Measurements from ENCODE around the gene VAT1. TPM values are rescaled to one million over a fixed set of nuclear protein-coding genes. Genes with fewer than 3 reads are reported as not detected.

Gene VAT1
- total and polyA plus RNA-seq, 9 of the 15 experiments (the other 6 are each of a cell fraction or from before 2014, with no cell fraction given) = 29.4 to 153 (median 66.7) TPM

DNA sequence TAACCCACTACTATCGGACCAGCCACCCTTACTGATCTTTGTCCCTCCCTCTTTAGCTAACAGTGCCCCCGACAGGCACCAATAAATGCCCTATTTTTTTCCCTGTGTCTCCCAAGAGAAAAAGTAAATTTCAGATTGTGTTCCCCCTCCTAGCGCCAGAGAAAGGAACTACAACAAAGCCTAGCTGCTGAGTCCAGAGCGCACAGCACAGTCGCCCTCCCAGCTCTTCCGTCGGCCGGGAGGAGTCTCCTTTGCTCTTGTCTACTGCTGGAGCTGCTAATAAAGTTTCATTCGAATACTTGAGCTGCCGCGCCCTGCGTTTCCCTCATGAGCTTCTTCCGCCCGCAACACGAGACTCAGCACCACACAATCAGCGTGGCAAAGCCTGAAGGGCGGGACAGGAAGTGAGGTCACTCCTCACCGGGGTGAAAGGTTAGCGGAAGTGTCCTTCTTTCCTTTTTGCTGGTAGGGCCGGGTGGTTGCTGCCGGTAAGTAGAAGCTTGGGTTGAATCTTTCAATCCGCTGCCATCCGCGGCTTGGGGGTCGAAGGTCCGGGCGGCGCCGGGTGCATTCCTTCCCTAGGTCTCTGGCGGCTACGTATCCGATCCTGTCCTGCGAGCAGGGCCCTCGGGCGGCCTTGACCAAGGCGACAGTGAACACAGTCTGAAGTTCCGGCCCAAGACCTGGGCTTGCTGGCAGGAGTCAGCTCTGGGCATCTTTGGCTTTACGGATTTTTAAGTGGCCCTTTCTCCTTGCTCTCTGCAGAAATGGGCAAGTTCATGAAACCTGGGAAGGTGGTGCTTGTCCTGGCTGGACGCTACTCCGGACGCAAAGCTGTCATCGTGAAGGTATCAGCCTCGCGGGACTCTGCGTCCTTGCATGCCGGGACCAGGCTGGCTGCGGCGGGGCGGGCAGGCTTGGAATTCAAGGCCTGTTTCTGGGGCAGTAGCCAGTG, 23.9 kb downstream of the VAT1 start, which contains the start of gene RPL27 (continued):
- TF ChIP-seq ZNF561 (CRISPR knock-in tag; conservative IDR thresholded peaks at IDR 0.05) (no peak), NR2C2 (CRISPR knock-in tag; IDR thresholded peaks at IDR 0.05) (peak; percentile 98), NR2C2 (tag; IDR thresholded peaks at IDR 0.05) (peak; percentile 100), CREB5 (CRISPR knock-in tag; IDR thresholded peaks at IDR 0.05) (no peak), ZNF408 (CRISPR knock-in tag; IDR thresholded peaks at IDR 0.05; ENCODE audit: low read depth) (no peak), SLC30A9 (CRISPR knock-in tag; IDR thresholded peaks at IDR 0.05) (no peak), CBFA2T2 (conservative IDR thresholded peaks at IDR 0.05) (no peak), ZBTB43 (CRISPR knock-in tag; IDR thresholded peaks at IDR 0.05) (no peak), ZNF165 (CRISPR knock-in tag; IDR thresholded peaks at IDR 0.05; ENCODE audit: borderline replicate concordance) (no peak), DDX20 (tag; IDR thresholded peaks at IDR 0.05; ENCODE audit: low read depth) (no peak), CBX1 (IDR thresholded peaks at IDR 0.05; ENCODE audit: low read depth) (0 out of 2 replicates have a peak, but pooled peaks have one; percentile 39), PTRF (tag; IDR thresholded peaks at IDR 0.05) (no peak), ZNF146 (CRISPR knock-in tag; IDR thresholded peaks at IDR 0.05; ENCODE audit: unreplicated experiment) (no peak), ZNF584 (CRISPR knock-in tag; IDR thresholded peaks at IDR 0.05; ENCODE audit: low read depth) (peak; percentile 59; the same call in 1 of the 2 replicates), TAF7 (tag; IDR thresholded peaks at IDR 0.05) (peak; percentile 98)
- TF ChIP-seq, protein P1, sequence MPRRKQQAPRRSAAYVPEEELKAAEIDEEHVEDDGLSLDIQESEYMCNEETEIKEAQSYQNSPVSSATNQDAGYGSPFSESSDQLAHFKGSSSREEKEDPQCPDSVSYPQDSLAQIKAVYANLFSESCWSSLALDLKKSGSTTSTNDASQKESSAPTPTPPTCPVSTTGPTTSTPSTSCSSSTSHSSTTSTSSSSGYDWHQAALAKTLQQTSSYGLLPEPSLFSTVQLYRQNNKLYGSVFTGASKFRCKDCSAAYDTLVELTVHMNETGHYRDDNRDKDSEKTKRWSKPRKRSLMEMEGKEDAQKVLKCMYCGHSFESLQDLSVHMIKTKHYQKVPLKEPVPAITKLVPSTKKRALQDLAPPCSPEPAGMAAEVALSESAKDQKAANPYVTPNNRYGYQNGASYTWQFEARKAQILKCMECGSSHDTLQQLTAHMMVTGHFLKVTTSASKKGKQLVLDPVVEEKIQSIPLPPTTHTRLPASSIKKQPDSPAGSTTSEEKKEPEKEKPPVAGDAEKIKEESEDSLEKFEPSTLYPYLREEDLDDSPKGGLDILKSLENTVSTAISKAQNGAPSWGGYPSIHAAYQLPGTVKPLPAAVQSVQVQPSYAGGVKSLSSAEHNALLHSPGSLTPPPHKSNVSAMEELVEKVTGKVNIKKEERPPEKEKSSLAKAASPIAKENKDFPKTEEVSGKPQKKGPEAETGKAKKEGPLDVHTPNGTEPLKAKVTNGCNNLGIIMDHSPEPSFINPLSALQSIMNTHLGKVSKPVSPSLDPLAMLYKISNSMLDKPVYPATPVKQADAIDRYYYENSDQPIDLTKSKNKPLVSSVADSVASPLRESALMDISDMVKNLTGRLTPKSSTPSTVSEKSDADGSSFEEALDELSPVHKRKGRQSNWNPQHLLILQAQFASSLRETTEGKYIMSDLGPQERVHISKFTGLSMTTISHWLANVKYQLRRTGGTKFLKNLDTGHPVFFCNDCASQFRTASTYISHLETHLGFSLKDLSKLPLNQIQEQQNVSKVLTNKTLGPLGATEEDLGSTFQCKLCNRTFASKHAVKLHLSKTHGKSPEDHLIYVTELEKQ (CRISPR knock-in tag; IDR thresholded peaks at IDR 0.05) = no peak
- TF ChIP-seq, protein P2, sequence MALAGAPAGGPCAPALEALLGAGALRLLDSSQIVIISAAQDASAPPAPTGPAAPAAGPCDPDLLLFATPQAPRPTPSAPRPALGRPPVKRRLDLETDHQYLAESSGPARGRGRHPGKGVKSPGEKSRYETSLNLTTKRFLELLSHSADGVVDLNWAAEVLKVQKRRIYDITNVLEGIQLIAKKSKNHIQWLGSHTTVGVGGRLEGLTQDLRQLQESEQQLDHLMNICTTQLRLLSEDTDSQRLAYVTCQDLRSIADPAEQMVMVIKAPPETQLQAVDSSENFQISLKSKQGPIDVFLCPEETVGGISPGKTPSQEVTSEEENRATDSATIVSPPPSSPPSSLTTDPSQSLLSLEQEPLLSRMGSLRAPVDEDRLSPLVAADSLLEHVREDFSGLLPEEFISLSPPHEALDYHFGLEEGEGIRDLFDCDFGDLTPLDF (CRISPR knock-in tag; IDR thresholded peaks at IDR 0.05) = peak; percentile 95
- TF ChIP-seq, protein P3, sequence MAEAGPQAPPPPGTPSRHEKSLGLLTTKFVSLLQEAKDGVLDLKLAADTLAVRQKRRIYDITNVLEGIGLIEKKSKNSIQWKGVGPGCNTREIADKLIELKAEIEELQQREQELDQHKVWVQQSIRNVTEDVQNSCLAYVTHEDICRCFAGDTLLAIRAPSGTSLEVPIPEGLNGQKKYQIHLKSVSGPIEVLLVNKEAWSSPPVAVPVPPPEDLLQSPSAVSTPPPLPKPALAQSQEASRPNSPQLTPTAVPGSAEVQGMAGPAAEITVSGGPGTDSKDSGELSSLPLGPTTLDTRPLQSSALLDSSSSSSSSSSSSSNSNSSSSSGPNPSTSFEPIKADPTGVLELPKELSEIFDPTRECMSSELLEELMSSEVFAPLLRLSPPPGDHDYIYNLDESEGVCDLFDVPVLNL (CRISPR knock-in tag; IDR thresholded peaks at IDR 0.05; ENCODE audit: low read depth) = no peak

Data from K562 (cell line).